Measurements from ENCODE around the gene ACSL3. TPM values are rescaled to one million over a fixed set of nuclear protein-coding genes. Genes with fewer than 3 reads are reported as not detected.

ACSL3 gene
- total RNA-seq, 3 donors from 2014 or later (not counting 1 experiment from before 2014, with no cell fraction given): 55.4 to 86.6 (median 66.7) TPM

GRCh38 chr2:222819722-222820333 lies 41.0 kb upstream of the ACSL3 start:
- intact Hi-C loops (cut with micrococcal nuclease): no loop called here

GRCh38 chr2:222823183-222823930 lies 37.5 kb upstream of the ACSL3 start:
- no peaks in the 10 kb centered on the region for H3K9me3 Mint-ChIP-seq
- peaks cover 0 to 37% of the 10 kb centered on the region in 2 donors for H3K27me3 Mint-ChIP-seq (ENCODE audit: low read depth in 2 of 2)
- H3K4me1 Mint-ChIP-seq: no peaks in the 10 kb centered on the region
- no peak overlapping the region for H3K27ac Mint-ChIP-seq
- Histone ChIP-seq H3K9me3 (ENCODE audit: control insufficient read depth, insufficient read depth, low read length) (no peaks in the 10 kb centered on the region), H3K36me3 (ENCODE audit: control insufficient read depth, insufficient read depth, low read length) (no peaks in the 10 kb centered on the region), H3K27me3 (ENCODE audit: control insufficient read depth, insufficient read depth, low read length) (no peaks in the 10 kb centered on the region), H3K27ac (ENCODE audit: low read length) (no peak overlapping the region), H3K4me3 (ENCODE audit: low read length) (no peak overlapping the region), H3K4me1 (ENCODE audit: control insufficient read depth, insufficient read depth, low read length) (no peaks in the 10 kb centered on the region)
- DNase-seq: no peak
- WGBS (ENCODE audit: insufficient coverage): 98% methylated on average over 6 of the region's 6 CpGs
- intact Hi-C loops (cut with micrococcal nuclease): no loop called here
- no peaks in the 10 kb centered on the region for H3K36me3 Mint-ChIP-seq
- no peak for TF ChIP-seq CTCF (IDR thresholded peaks at IDR 0.05)
- no peak overlapping the region for H3K4me3 Mint-ChIP-seq
- no peak for ATAC-seq

More at GRCh38 chr2:222819722-222820333, 41.0 kb upstream of the ACSL3 start:
- TF ChIP-seq CTCF (IDR thresholded peaks at IDR 0.05): no peak
- 85% methylated on average over 2 of the region's 2 CpGs for WGBS (ENCODE audit: insufficient coverage)
- no peaks in the 10 kb centered on the region for H3K4me1 ChIP-seq (ENCODE audit: control insufficient read depth, insufficient read depth, low read length)
- no peaks in the 10 kb centered on the region for H3K36me3 ChIP-seq (ENCODE audit: control insufficient read depth, insufficient read depth, low read length)
- no peaks in the 10 kb centered on the region for H3K9me3 ChIP-seq (ENCODE audit: control insufficient read depth, insufficient read depth, low read length)
- H3K4me1 Mint-ChIP-seq: no peaks in the 10 kb centered on the region
- DNase-seq: no peak
- H3K27ac ChIP-seq (ENCODE audit: low read length): no peak overlapping the region
- H3K9me3 Mint-ChIP-seq: no peaks in the 10 kb centered on the region
- no peaks in the 10 kb centered on the region for H3K27me3 ChIP-seq (ENCODE audit: control insufficient read depth, insufficient read depth, low read length)
- no peak overlapping the region for H3K4me3 Mint-ChIP-seq
- H3K4me3 ChIP-seq (ENCODE audit: low read length): no peak overlapping the region
- no peak for ATAC-seq
- H3K27ac Mint-ChIP-seq: no peak overlapping the region
- no peaks in the 10 kb centered on the region for H3K36me3 Mint-ChIP-seq
- peaks cover 3 to 29% of the 10 kb centered on the region in 2 donors for H3K27me3 Mint-ChIP-seq (ENCODE audit: low read depth in 2 of 2)

- Histone ChIP-seq H3K36me3 (ENCODE audit: control insufficient read depth, insufficient read depth, low read length) (no peaks in the 10 kb centered on the region), H3K4me1 (ENCODE audit: control insufficient read depth, insufficient read depth, low read length) (no peaks in the 10 kb centered on the region), H3K9me3 (ENCODE audit: control insufficient read depth, insufficient read depth, low read length) (no peaks in the 10 kb centered on the region), H3K27ac (ENCODE audit: low read length) (no peak overlapping the region), H3K27me3 (ENCODE audit: control insufficient read depth, insufficient read depth, low read length) (no peaks in the 10 kb centered on the region), H3K4me3 (ENCODE audit: low read length) (no peak overlapping the region)
- no peak overlapping the region for H3K27ac Mint-ChIP-seq
- H3K27me3 Mint-ChIP-seq (ENCODE audit: low read depth in 2 of 2): peaks cover 0 to 28% of the 10 kb centered on the region in 2 donors
- no peaks in the 10 kb centered on the region for H3K36me3 Mint-ChIP-seq
- no peaks in the 10 kb centered on the region for H3K9me3 Mint-ChIP-seq
- TF ChIP-seq CTCF (IDR thresholded peaks at IDR 0.05): no peak
- ATAC-seq (no peak), DNase-seq (no peak)
- H3K4me3 Mint-ChIP-seq: no peak overlapping the region
- intact Hi-C loops (cut with micrococcal nuclease): no loop called here
- WGBS (ENCODE audit: insufficient coverage): no CpG with 5 or more reads among the region's 1 CpG
- no peaks in the 10 kb centered on the region for H3K4me1 Mint-ChIP-seq
Measured at GRCh38 chr2:222825031-222825430, 35.8 kb upstream of the ACSL3 start.
